Measurements from ENCODE around the gene HMX2. TPM values are rescaled to one million over a fixed set of nuclear protein-coding genes. Genes with fewer than 3 reads are reported as not detected.

HMX2 gene
- total and polyA plus RNA-seq, 2 of the 8 experiments (the other 6 are each of a cell fraction or from before 2014, with no cell fraction given), result 2.0 to 2.7 TPM

- CTCF ChIA-PET (ENCODE audit: partially characterized antibody), result interaction anchor here (1.1 to 1.6 kb wide), 5 partner anchors 10 to 422 kb away, joined by 3 to 12 read pairs (median 5); partner anchors contain the start of gene HMX2
- Histone ChIP-seq H2BK20ac (ENCODE audit: low read length) (no peak overlapping the region), H2BK12ac (ENCODE audit: low read depth, low read length) (peak overlapping the region; percentile 94; the same call in 1 of the 2 replicates), H3K9me3 (ENCODE audit: insufficient read depth in 2 of 2, low read depth in 1 of 2, low read length in 1 of 2) (no peaks in the 10 kb centered on the region), H4K8ac (ENCODE audit: extremely low read depth, insufficient read depth, low read length) (peak overlapping the region; percentile 63; the same call in 1 of the 2 replicates), H3K79me1 (ENCODE audit: low read depth, low read length) (no peaks in the 10 kb centered on the region), H3K27me3 (replicated peaks in 1 of 4; ENCODE audit: control insufficient read depth in 3 of 4, extremely low read depth in 1 of 4, insufficient read depth in 3 of 4, low read length in 3 of 4) (peaks cover 76 to 99% (median 95%) of the 10 kb centered on the region in 4 experiments), H2AFZ (ENCODE audit: low read length) (no peak overlapping the region), H3K56ac (replicated peaks; ENCODE audit: insufficient read length, low read depth, low read length) (no peak overlapping the region), H4K20me1 (replicated peaks in 1 of 2; ENCODE audit: control insufficient read depth in 1 of 2, insufficient read depth in 2 of 2, low read length in 2 of 2) (peaks cover 7 to 17% of the 10 kb centered on the region in 2 experiments), H3K23ac (ENCODE audit: insufficient read length) (no peak overlapping the region), H4K5ac (ENCODE audit: insufficient read length, low read depth, low read length) (no peak overlapping the region), H2AK5ac (ENCODE audit: low read depth, low read length) (no peak overlapping the region), H3K4me2 (ENCODE audit: insufficient read depth in 1 of 2, low read depth in 2 of 2, low read length in 2 of 2) (peak overlapping the region; percentile 48 to 95), H3K27ac (ENCODE audit: low read depth, low read length) (no peak overlapping the region), H3K14ac (ENCODE audit: insufficient read length) (no peak overlapping the region), H2BK5ac (ENCODE audit: low read depth, low read length) (no peak overlapping the region), H3K36me3 (ENCODE audit: control insufficient read depth in 2 of 4, insufficient read depth in 4 of 4, low read length in 3 of 4) (no peaks in the 10 kb centered on the region; a peak in 1 of 8 replicates), H2BK120ac (replicated peaks; ENCODE audit: low read depth, low read length) (no peak overlapping the region), H3K79me2 (ENCODE audit: control insufficient read depth in 1 of 2, insufficient read depth in 2 of 2, low read length in 2 of 2) (no peaks in the 10 kb centered on the region), H3K4ac (replicated peaks; ENCODE audit: insufficient read length, low read depth, low read length) (no peak overlapping the region), H2BK15ac (ENCODE audit: low read length) (no peak overlapping the region), H3K4me3 (ENCODE audit: extremely low read depth in 1 of 4, insufficient read depth in 2 of 4, low read depth in 3 of 4, low read length in 4 of 4) (peak overlapping the region; percentile 19 to 59 (median 34)), H4K91ac (replicated peaks; ENCODE audit: insufficient read length, low read length) (peak overlapping the region; percentile 8), H3K23me2 (ENCODE audit: low read depth, low read length) (peaks cover 21% of the 10 kb centered on the region; the same call in 1 of the 2 replicates), H3K18ac (ENCODE audit: extremely low read depth, low read length) (peak overlapping the region; percentile 15; the same call in 1 of the 2 replicates), H3K4me1 (replicated peaks in 1 of 4; ENCODE audit: control insufficient read depth in 3 of 4, insufficient read depth in 4 of 4, low read length in 3 of 4) (peaks cover 7 to 43% (median 28%) of the 10 kb centered on the region in 4 experiments), H3K9ac (replicated peaks in 1 of 4; ENCODE audit: extremely low read depth in 1 of 4, low read depth in 3 of 4, low read length in 3 of 4) (no peak overlapping the region)
- DNase-seq (ENCODE audit: low read depth in 1 of 2, low spot score in 2 of 2) (peak in 1 of 2 experiments; percentile 79), FAIRE-seq (no peak)
- POLR2A ChIA-PET (ENCODE audit: partially characterized antibody), result interaction anchor here (0.7 to 1.6 kb wide), 5 partner anchors 10 to 19 kb away, joined by 3 to 10 read pairs (median 8); partner anchors contain the start of genes BUB3 and HMX2
- WGBS, 2 experiments (ENCODE audit: extremely low coverage in 1 of 2, insufficient coverage in 1 of 2, insufficient read length in 1 of 2, insufficient replicate concordance in 2 of 2, low coverage in 1 of 2, low lambda C conversion rate in 2 of 2, missing lambda C conversion rate in 1 of 2), result 1% methylated on average over 18 of the region's 59 CpGs; no CpG with 5 or more reads in 1 of the 2 experiments
- peak; percentile 95 for TF ChIP-seq RNF2 (IDR thresholded peaks at IDR 0.05; ENCODE audit: borderline replicate concordance, low read depth, low read length, missing control alignments, poor library complexity, severe bottlenecking)
- TF ChIP-seq JUND (IDR thresholded peaks at IDR 0.05; ENCODE audit: low read length), result no peak
- no peak for TF ChIP-seq EGR1 (IDR thresholded peaks at IDR 0.05; ENCODE audit: borderline replicate concordance, low read depth, low read length)
- TF ChIP-seq TBP (IDR thresholded peaks at IDR 0.05; ENCODE audit: low read depth, low read length), result no peak
- peak; percentile 69 for TF ChIP-seq E2F6 (IDR thresholded peaks at IDR 0.05)
These were observed 11.6 kb upstream of the HMX2 start for GRCh38 chr10:123136221-123136805.
